ENCODE data around the gene DSG4.

GRCh38 chr18:31426021-31426420, 49.4 kb downstream of the DSG4 start:
- no peak for TF ChIP-seq POLR2A (IDR thresholded peaks at IDR 0.05)
- TF ChIP-seq, protein P1, sequence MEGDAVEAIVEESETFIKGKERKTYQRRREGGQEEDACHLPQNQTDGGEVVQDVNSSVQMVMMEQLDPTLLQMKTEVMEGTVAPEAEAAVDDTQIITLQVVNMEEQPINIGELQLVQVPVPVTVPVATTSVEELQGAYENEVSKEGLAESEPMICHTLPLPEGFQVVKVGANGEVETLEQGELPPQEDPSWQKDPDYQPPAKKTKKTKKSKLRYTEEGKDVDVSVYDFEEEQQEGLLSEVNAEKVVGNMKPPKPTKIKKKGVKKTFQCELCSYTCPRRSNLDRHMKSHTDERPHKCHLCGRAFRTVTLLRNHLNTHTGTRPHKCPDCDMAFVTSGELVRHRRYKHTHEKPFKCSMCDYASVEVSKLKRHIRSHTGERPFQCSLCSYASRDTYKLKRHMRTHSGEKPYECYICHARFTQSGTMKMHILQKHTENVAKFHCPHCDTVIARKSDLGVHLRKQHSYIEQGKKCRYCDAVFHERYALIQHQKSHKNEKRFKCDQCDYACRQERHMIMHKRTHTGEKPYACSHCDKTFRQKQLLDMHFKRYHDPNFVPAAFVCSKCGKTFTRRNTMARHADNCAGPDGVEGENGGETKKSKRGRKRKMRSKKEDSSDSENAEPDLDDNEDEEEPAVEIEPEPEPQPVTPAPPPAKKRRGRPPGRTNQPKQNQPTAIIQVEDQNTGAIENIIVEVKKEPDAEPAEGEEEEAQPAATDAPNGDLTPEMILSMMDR (IDR thresholded peaks at IDR 0.05), result no peak

Data from body of pancreas (tissue), 4 donors.